MM.1S (cell line): Measurements from ENCODE around the gene TUBA4A.
"Not testable (repeated sequence)": the region's sequence is repeated elsewhere in the genome, so short reads cannot be mapped to it uniquely, and the experiment has no call there.

Experiments
- DNase-seq: peaks from one replicate; pipeline ENCODE4 v3.0.0-alpha.2; 2015
- H2AFZ ChIP-seq: fragments of 300-600 bp; sonication (generic); 2 replicates; pipeline ENCODE4 v1.6.0; 2016; ENCODE audit warnings: antibody characterized with exemption, low read length
- H3F3A ChIP-seq: fragments of 300-600 bp; sonication (generic); 2 replicates; pipeline ENCODE4 v1.6.1; 2016; ENCODE audit warnings: mild to moderate bottlenecking, antibody characterized with exemption, low read length, moderate library complexity, mixed read lengths; ENCODE audit not compliant: insufficient read depth
- H3K27ac ChIP-seq: fragments of 300-600 bp; sonication (generic); 2 replicates; pipeline ENCODE4 v1.5.1; 2016; ENCODE audit warnings: mild to moderate bottlenecking, low read length
- H3K27me3 ChIP-seq: fragments of 300-600 bp; sonication (generic); replicated peaks from 2 replicates; pipeline ENCODE4 v1.6.0; 2016; ENCODE audit warnings: low read length; ENCODE audit not compliant: insufficient read depth
- H3K36me3 ChIP-seq: fragments of 300-600 bp; sonication (generic); replicated peaks from 2 replicates; pipeline ENCODE4 v1.6.1; 2016; ENCODE audit warnings: mild to moderate bottlenecking, low read length, mixed read lengths; ENCODE audit not compliant: insufficient read depth
- H3K4me1 ChIP-seq: fragments of 300-600 bp; sonication (generic); 2 replicates; pipeline ENCODE4 v1.6.1; 2016; ENCODE audit warnings: low read length, mixed read lengths
- H3K4me2 ChIP-seq: fragments of 300-600 bp; sonication (generic); 2 replicates; pipeline ENCODE4 v1.6.0; 2016; ENCODE audit warnings: low read depth, low read length
- H3K4me3 ChIP-seq: fragments of 300-600 bp; sonication (generic); 2 replicates; pipeline ENCODE4 v1.5.1; 2016; ENCODE audit warnings: low read length, mixed read lengths
- H3K79me2 ChIP-seq: fragments of 300-600 bp; sonication (generic); 2 replicates; pipeline ENCODE4 v1.6.1; 2016; ENCODE audit warnings: mixed run types, low read length, mixed read lengths
- H3K9ac ChIP-seq: fragments of 300-600 bp; sonication (generic); 2 replicates; pipeline ENCODE4 v1.6.1; 2016; ENCODE audit warnings: low read length, mixed read lengths
- H3K9me2 ChIP-seq: fragments of 300-600 bp; sonication (generic); replicated peaks from 2 replicates; pipeline ENCODE4 v1.6.1; 2016; ENCODE audit warnings: mild to moderate bottlenecking, low read length, mixed read lengths; ENCODE audit not compliant: insufficient read depth
- H3K9me3 ChIP-seq: fragments of 300-600 bp; sonication (generic); replicated peaks from 2 replicates; pipeline ENCODE4 v1.6.1; 2016; ENCODE audit warnings: mild to moderate bottlenecking, low read length, mixed read lengths; ENCODE audit not compliant: insufficient read depth
- H4K20me1 ChIP-seq: fragments of 300-600 bp; sonication (generic); 2 replicates; pipeline ENCODE4 v1.6.1; 2016; ENCODE audit warnings: mild to moderate bottlenecking, low read length, moderate library complexity, mixed read lengths; ENCODE audit not compliant: insufficient read depth
- EZH2 ChIP-seq: fragments of 300-600 bp; sonication (generic); optimal IDR thresholded peaks from 2 replicates; pipeline ENCODE3; 2017; ENCODE audit warnings: low read depth, mild to moderate bottlenecking, antibody characterized with exemption, low read length, mixed read lengths
- EZH2phosphoT487 ChIP-seq: fragments of 300-600 bp; sonication (generic); IDR thresholded peaks from 2 replicates; pipeline ENCODE4 v1.6.1; 2018; ENCODE audit warnings: antibody characterized with exemption, low read length
- TF ChIP-seq, protein P1 (sequence below): fragments of 300-600 bp; sonication (generic); IDR thresholded peaks from 2 replicates; pipeline ENCODE4 v1.5.1; 2016; ENCODE audit warnings: antibody characterized with exemption, low read length, mixed read lengths

The TUBA4A gene

DNA sequence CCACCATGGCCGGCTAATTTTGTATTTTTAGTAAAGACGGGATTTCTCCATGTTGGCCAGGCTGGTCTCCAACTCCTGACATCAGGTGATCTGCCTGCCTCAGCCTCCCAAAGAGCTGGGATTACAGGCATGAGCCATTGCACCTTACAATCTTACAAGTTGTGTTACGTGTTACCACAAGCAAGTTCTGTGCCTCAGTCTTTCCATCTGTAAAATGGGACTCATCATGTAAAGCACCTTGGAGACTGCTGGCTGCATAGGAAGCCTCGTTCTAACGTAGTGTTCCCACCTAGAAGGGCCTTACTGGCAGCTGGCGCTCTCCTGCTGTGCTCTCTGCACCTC lies 35.4 kb upstream of the TUBA4A start:
- H3K9me2 ChIP-seq = no peaks in the 10 kb centered on the region
- H3K36me3 ChIP-seq = no peaks in the 10 kb centered on the region
- no peaks in the 10 kb centered on the region for H3K4me1 ChIP-seq
- no peak overlapping the region for H3K9ac ChIP-seq
- H3K9me3 ChIP-seq = no peaks in the 10 kb centered on the region
- peaks cover 24% of the 10 kb centered on the region for H3K27me3 ChIP-seq
- no peak overlapping the region for H2AFZ ChIP-seq
- H3F3A ChIP-seq = no peaks in the 10 kb centered on the region
- no peak overlapping the region for H3K27ac ChIP-seq
- no peaks in the 10 kb centered on the region for H3K79me2 ChIP-seq
- DNase-seq = no peak
- no peaks in the 10 kb centered on the region for H4K20me1 ChIP-seq
- no peak overlapping the region for H3K4me3 ChIP-seq
- TF ChIP-seq EZH2phosphoT487 = no peak
- TF ChIP-seq, protein P1, sequence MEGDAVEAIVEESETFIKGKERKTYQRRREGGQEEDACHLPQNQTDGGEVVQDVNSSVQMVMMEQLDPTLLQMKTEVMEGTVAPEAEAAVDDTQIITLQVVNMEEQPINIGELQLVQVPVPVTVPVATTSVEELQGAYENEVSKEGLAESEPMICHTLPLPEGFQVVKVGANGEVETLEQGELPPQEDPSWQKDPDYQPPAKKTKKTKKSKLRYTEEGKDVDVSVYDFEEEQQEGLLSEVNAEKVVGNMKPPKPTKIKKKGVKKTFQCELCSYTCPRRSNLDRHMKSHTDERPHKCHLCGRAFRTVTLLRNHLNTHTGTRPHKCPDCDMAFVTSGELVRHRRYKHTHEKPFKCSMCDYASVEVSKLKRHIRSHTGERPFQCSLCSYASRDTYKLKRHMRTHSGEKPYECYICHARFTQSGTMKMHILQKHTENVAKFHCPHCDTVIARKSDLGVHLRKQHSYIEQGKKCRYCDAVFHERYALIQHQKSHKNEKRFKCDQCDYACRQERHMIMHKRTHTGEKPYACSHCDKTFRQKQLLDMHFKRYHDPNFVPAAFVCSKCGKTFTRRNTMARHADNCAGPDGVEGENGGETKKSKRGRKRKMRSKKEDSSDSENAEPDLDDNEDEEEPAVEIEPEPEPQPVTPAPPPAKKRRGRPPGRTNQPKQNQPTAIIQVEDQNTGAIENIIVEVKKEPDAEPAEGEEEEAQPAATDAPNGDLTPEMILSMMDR = no peak
- no peak for TF ChIP-seq EZH2
- no peak overlapping the region for H3K4me2 ChIP-seq

DNA sequence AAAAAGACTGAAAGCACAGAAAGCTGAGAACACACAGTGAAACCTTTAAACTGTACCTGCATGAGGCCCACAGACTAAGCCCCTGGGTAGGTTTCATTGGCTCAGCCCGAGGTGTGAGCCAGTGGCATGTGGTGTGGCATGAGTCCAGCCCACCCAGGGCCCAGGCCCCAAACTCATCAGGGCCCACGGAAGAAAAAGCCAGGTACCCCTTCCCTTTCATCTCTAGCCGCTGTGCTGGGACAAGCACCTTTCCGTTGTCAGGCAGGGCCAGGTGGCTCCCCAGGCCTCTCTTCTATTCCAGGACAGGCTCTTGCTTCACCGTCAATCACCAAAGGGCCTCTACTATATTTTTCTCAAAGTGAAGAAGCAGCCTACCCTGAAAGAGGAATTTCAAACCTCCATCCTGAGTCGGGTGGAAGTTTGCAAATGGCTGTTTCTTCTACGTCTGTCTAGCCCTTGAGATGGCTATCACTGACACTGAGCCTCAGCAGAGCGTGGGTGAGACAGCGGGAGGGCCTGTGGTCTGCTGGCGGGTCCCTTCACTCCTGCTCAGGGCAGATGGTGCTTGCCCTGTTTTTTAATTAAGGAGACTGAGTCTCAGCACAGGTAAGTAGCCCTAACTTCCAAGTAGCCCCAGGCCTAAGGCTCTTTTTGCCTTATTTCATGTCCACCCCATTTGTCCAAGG lies 34.0 kb upstream of the TUBA4A start:
- H4K20me1 ChIP-seq = no peaks in the 10 kb centered on the region
- no peak overlapping the region for H3K27ac ChIP-seq
- DNase-seq = no peak
- H2AFZ ChIP-seq = no peak overlapping the region
- H3K9me3 ChIP-seq = no peaks in the 10 kb centered on the region
- H3K4me2 ChIP-seq = no peak overlapping the region
- no peak overlapping the region for H3K4me3 ChIP-seq
- no peaks in the 10 kb centered on the region for H3K36me3 ChIP-seq
- H3F3A ChIP-seq = no peaks in the 10 kb centered on the region
- no peaks in the 10 kb centered on the region for H3K79me2 ChIP-seq
- TF ChIP-seq, protein P1 = no peak
- TF ChIP-seq EZH2 = no peak
- TF ChIP-seq EZH2phosphoT487 = no peak
- H3K27me3 ChIP-seq = peaks cover 22% of the 10 kb centered on the region
- no peaks in the 10 kb centered on the region for H3K4me1 ChIP-seq
- no peak overlapping the region for H3K9ac ChIP-seq
- H3K9me2 ChIP-seq = no peaks in the 10 kb centered on the region

DNA sequence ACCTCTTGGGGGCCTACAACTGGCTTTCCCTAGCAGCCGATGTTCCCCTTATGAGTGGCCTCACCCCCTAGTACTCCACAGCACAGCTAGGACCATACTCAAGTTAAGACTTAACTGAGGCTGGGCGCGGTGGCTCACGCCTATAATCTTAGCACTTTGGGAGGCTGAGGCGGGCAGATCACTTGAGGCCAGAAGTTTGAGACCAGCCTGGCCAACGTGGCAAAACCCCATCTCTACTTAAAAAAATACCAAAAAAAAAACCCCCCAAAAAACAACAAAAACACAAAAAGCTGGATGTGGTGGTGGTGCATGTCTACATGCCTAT lies 33.4 kb upstream of the TUBA4A start:
- H3K9ac ChIP-seq, H3K4me3 ChIP-seq, H3K27ac ChIP-seq, DNase-seq, H4K20me1 ChIP-seq, H3K36me3 ChIP-seq, H3K4me1 ChIP-seq, H3F3A ChIP-seq, H3K79me2 ChIP-seq, H3K4me2 ChIP-seq, H2AFZ ChIP-seq, H3K9me2 ChIP-seq, H3K9me3 ChIP-seq: not testable (repeated sequence)
- H3K27me3 ChIP-seq = peaks cover 16% of the 10 kb centered on the region

DNA sequence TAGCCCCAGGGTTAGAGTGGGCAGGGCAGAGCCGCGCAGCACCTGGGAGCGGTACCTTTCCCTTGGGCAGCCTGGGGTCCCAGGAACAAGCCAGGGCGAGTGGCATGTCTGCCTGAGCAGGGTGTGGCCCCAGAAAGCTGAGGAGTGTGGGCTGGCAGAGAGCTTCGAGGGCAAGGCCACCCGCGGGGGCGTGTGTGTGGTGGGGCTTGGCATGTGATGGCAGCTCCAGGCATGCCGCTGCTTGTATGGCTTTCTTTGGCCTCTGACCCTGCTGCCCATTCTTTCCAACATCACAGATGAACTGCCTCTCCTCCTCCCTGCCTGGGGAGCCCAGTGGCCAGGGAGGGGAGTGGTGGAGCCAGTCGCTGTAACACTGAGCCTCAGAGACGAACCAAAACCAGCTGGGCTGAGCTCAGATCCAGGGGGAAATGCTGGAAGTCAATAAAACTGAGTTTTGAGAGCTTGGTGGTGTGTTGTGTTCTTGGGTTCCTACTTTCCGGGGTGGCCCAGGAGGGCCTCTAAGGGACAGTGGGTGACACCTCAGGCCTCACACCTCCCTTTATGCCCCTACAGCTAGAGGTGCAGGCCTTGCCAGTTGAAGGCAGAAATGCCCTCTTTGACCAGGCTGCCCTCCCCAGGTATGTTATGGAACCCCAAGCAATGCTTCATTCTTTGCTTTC lies 32.9 kb upstream of the TUBA4A start:
- Histone ChIP-seq H3K9me3 (no peaks in the 10 kb centered on the region), H3K9ac (no peak overlapping the region), H3K4me2 (no peak overlapping the region), H4K20me1 (no peaks in the 10 kb centered on the region), H3K27me3 (peaks cover 11% of the 10 kb centered on the region), H3K79me2 (no peaks in the 10 kb centered on the region), H3K27ac (no peak overlapping the region), H3K4me3 (no peak overlapping the region), H3K9me2 (no peaks in the 10 kb centered on the region), H3K36me3 (no peaks in the 10 kb centered on the region), H3K4me1 (no peaks in the 10 kb centered on the region), H2AFZ (no peak overlapping the region), H3F3A (no peaks in the 10 kb centered on the region)
- TF ChIP-seq EZH2phosphoT487 (no peak), EZH2 (no peak)
- TF ChIP-seq, protein P1 = no peak
- DNase-seq = no peak
